ENCODE results near the gene ADAMTSL5. TPM values are rescaled to one million over a fixed set of nuclear protein-coding genes. Genes with fewer than 3 reads are reported as not detected.

Gene ADAMTSL5
- total RNA-seq, 4 donors from 2014 or later = 17.4 to 54.8 (median 42.6) TPM

- Histone ChIP-seq H3K27ac (no peak overlapping the region), H3K4me3 (no peak overlapping the region), H3K4me1 (peaks cover 0 to 22% (median 13%) of the 10 kb centered on the region in 4 donors), H3K36me3 (no peaks in the 10 kb centered on the region), H3K9me3 (no peaks in the 10 kb centered on the region), H3K27me3 (peaks cover 0 to 7% of the 10 kb centered on the region in 2 donors)
- no peak for DNase-seq (ENCODE audit: low spot score in 2 of 2)
- TF ChIP-seq, protein P1, sequence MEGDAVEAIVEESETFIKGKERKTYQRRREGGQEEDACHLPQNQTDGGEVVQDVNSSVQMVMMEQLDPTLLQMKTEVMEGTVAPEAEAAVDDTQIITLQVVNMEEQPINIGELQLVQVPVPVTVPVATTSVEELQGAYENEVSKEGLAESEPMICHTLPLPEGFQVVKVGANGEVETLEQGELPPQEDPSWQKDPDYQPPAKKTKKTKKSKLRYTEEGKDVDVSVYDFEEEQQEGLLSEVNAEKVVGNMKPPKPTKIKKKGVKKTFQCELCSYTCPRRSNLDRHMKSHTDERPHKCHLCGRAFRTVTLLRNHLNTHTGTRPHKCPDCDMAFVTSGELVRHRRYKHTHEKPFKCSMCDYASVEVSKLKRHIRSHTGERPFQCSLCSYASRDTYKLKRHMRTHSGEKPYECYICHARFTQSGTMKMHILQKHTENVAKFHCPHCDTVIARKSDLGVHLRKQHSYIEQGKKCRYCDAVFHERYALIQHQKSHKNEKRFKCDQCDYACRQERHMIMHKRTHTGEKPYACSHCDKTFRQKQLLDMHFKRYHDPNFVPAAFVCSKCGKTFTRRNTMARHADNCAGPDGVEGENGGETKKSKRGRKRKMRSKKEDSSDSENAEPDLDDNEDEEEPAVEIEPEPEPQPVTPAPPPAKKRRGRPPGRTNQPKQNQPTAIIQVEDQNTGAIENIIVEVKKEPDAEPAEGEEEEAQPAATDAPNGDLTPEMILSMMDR (IDR thresholded peaks at IDR 0.05) = no peak
- TF ChIP-seq POLR2A (IDR thresholded peaks at IDR 0.05) = no peak
- TF ChIP-seq EP300 (IDR thresholded peaks at IDR 0.05) = no peak
- 90% methylated on average over 41 to 55 of the region's 56 CpGs for WGBS, 2 donors
Measured at GRCh38 chr19:1486720-1487575, 25.9 kb downstream of the ADAMTSL5 start.

- Histone ChIP-seq H3K27ac (no peak overlapping the region), H3K36me3 (no peaks in the 10 kb centered on the region), H3K9me3 (no peaks in the 10 kb centered on the region), H3K27me3 (no peaks in the 10 kb centered on the region), H3K4me3 (no peak overlapping the region), H3K4me1 (peaks cover 0 to 9% (median 3%) of the 10 kb centered on the region in 4 donors)
- TF ChIP-seq POLR2A (IDR thresholded peaks at IDR 0.05) (no peak), EP300 (IDR thresholded peaks at IDR 0.05) (no peak)
- TF ChIP-seq, protein P1 (IDR thresholded peaks at IDR 0.05) = no peak
- 87 to 96% methylated on average over 10 to 20 of the region's 23 CpGs for WGBS, 2 donors
- no peak for DNase-seq (ENCODE audit: low spot score in 2 of 2)
Measured at GRCh38 chr19:1483979-1484428, 28.8 kb downstream of the ADAMTSL5 start.

DNA sequence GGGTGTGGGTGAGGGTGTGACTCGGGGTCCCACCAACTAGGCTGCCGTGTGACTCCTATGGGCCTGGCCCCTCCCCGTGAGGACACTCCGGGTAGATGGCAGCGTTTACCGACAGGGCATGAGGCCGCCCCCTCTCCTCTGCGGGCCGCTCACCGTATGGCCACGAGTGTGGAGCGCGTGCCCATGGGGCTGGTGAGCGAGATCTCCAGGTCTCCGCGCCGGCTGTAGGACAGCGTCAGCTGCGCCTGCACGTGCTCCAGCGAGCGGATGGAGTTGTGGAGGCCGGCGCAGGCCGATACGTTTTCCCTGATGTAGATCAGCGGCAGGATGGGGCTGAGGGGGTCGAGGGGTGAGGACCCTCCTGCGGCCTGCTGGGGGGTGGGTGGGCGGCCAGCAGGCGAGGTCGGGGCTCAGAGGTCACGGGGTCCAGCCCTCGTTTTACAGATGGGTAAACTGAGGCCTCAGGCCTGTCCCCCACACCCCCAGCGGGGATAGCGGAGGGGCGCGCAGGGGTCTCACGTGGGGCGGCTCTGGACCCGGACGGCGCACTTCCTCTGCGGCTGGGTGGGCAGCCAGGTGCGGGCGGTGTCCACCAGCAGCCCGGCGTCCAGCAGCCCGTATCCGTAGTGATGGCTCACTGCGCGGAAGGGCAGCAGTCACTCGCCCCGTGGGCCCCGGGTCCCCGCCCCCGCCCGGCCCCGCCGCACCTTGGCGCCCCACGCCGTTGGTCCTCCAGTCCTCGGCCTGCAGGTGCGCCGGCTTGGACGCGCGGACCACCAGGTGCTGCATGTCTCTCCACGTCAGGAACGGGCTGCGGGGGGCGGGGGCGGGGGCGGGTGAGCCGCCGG, 29.5 kb downstream of the ADAMTSL5 start:
- TF ChIP-seq POLR2A (IDR thresholded peaks at IDR 0.05) = no peak
- TF ChIP-seq, protein P1 (IDR thresholded peaks at IDR 0.05) = no peak
- TF ChIP-seq EP300 (IDR thresholded peaks at IDR 0.05) = no peak

DNA sequence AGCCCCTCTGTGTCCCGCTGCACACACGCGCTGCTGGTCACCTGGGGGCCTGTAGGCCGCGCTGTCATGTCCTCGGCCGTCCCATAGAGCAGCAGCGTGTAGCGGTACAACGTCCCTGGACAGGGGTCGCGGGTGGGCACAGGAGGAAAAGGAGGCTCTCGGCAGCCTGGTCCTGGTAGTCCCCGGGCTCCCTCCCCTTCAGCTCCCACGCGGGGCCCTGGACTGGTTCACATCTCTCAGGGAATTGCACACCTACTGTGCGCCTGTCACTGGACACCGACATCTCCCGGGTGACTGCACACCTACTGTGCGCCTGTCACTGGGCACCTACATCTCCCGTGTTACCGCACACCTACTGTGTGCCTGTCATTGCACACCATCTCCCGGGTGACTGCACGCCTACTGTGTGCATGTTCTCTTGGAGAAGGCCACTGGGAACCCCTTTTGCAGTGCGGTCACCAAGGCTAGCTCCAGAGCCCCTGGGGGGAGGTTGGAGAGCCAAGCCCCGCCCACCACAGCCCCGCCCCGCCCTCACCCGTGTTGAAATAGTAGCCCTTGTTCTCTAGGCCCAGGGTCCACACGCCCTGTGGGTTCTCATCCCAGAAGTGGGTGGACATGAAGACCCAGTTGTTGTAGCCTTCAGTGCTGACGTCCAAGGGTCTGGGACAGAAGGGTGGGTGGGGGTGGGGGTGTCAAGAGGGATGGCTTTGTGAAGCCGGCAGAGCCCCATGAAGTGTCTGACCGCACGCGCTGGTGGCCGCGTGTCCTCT, 30.3 kb downstream of the ADAMTSL5 start:
- WGBS, 2 donors = 80 to 92% methylated on average over 24 to 30 of the region's 37 CpGs
- Histone ChIP-seq H3K27me3 (no peaks in the 10 kb centered on the region), H3K4me1 (peaks cover 0 to 20% (median 13%) of the 10 kb centered on the region in 4 donors), H3K4me3 (no peak overlapping the region), H3K9me3 (no peaks in the 10 kb centered on the region), H3K36me3 (peaks cover 0 to 2% (median 0%) of the 10 kb centered on the region in 3 donors), H3K27ac (no peak overlapping the region)
- TF ChIP-seq, protein P1 (IDR thresholded peaks at IDR 0.05) = no peak
- TF ChIP-seq POLR2A (IDR thresholded peaks at IDR 0.05) = no peak
- TF ChIP-seq EP300 (IDR thresholded peaks at IDR 0.05) = no peak
- DNase-seq (ENCODE audit: low spot score in 2 of 2) = no peak

More for the DNA sequence above, 29.5 kb downstream of the ADAMTSL5 start:
- Histone ChIP-seq H3K36me3 (no peaks in the 10 kb centered on the region), H3K27ac (no peak overlapping the region), H3K4me3 (no peak overlapping the region), H3K9me3 (no peaks in the 10 kb centered on the region), H3K27me3 (no peaks in the 10 kb centered on the region), H3K4me1 (peaks cover 0 to 12% (median 5%) of the 10 kb centered on the region in 4 donors)
- no peak for DNase-seq (ENCODE audit: low spot score in 2 of 2)
- 89 to 91% methylated on average over 37 to 41 of the region's 77 CpGs for WGBS, 2 donors
